HG03103 (cell line): Measurements from ENCODE around the gene QSER1.
"Not testable (repeated sequence)": the region's sequence is repeated elsewhere in the genome, so short reads cannot be mapped to it uniquely, and the experiment has no call there.

Experiments
- ATAC-seq: cut with Tn5 transposase; IDR thresholded peaks from one replicate; pipeline ENCODE4 v1.9.1; 2021; ENCODE audit warnings: low read depth; ENCODE audit not compliant: unreplicated experiment

Gene QSER1

DNA sequence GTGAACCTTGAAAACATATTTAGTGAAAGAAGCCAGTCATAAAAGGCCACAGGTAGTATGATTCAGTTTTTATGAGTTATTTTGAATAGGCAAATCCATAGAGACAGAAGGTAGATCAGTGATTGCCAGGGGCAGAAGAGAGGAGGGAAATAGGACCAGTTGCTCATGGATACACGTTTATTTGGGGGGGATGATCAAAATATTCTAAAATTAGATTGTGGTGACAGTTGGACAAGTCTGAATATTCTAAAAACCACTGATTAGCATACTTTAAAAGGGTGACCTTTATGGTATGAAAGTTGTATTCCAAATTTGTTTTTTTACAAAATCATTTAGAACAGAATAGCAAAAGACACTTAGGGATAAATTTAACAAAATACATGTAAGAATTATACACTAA, 28.6 kb downstream of the QSER1 start:
- ATAC-seq: no peak

DNA sequence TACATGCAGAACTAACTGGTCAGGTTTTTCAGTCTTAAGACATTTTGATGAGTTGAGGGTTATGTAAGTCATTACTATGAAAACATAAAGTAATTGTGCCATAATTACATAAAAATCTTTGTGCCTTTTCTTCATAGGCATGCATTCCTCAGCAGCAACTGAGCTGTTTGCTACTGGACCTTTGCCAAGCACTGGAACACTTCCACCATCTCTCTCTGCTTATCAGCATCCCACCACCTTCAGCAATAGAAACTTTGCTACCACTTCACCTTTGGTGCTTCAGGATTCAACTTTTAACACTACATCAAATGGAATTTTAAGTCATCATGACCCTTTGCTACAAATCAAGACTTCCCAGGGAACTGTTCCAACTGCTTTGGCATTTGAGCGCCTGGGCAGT, 39.0 kb downstream of the QSER1 start:
- no peak for ATAC-seq

DNA sequence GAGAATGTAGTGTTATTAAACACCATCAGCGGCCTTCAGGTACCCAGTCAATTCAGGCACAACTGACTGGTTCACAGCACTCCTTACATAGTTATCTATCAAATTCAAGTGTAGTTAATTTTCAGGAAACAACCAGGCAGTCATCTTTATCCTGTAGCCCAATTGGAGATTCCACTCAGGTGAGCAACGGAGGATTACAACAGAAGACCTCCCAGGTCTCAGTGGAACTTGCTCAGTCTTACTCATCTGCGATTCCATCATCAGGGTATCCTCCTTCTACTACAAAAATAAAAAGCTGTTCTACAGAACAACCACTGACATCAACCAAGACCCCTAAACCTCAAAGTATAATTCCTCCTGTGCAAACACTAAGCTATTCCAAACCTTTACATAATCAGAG, 39.6 kb downstream of the QSER1 start:
- no peak for ATAC-seq

DNA sequence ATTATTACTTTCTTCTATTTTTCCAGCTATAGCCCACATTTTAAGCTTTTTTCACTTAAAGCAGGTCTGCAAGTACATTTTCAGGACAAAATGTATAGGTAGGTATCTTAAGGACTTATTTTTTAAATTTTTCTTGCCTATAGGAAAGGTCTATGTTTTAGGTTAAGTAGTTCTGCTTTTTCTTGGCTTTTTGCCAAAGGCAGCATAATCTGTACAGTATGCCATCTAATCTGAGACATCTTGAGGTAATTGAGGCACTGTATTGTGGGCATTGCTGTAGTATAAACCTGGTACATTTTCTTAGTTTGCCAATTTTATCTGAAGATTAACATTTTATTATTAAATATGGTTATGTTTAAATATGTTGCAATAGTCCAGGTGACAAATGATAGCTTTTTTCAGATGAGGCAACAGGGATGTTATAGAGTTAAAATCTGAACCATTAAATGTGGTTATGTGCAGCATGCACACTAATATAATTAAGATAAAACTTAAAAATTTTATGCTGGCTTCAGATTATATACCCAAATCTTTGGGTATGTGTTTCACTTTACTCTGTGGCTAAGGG, 42.9 kb downstream of the QSER1 start:
- ATAC-seq: no peak

DNA sequence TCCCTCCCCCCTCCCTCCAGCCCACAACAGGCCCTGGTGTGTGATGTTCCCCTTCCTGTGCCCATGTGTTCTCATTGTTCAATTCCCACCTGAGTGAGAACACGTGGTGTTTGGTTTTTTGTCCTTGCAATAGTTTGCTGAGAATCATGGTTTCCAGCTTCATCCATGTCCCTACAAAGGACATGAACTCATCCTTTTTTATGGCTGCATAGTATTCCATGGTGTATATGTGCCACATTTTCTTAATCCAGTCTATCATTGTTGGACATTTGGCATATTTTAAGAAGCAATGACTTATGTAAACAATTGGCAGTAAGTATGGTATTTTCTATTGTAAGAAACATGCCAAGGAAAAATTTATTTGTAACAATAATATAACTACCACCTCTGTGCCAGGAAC, 43.6 kb downstream of the QSER1 start:
- ATAC-seq: not testable (repeated sequence)

DNA sequence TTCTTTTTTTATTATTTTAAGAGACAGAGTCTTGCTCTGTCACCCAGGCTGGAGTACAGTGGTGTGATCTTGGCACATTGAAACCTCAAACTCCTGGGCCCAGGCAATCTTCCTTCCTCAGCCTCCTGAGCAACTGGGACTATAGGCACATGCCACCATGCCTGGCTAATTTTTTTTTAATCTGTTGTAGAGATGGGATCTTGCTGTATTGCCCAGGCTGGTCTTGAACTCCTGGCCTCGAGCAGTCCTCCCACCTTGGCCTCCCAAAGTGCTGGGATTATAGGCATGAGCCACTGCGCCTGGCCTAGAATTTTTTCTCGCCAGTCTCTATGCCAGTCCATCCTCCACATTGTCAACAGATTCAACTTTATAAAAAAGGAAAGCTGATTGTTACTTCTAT, 44.7 kb downstream of the QSER1 start:
- ATAC-seq: not testable (repeated sequence)

DNA sequence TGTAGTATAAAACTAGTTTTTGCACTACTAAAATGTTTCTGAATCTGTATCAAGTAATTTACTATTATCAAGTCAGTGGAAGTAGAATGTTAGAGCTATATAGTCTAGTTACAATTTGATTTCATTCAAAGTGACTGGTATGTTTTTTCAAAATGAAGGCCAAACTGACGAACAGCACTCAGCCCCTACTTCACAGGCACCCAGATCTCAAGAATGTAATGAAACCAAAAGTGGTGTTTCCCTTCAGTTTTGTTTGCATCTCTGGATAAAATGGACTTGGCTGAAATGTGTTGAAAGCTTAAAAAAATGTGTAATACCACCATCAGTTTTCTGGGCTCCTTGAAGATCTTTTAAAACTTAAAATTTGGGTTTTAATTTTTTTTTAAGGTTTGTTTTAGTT, 46.4 kb downstream of the QSER1 start:
- ATAC-seq: no peak

DNA sequence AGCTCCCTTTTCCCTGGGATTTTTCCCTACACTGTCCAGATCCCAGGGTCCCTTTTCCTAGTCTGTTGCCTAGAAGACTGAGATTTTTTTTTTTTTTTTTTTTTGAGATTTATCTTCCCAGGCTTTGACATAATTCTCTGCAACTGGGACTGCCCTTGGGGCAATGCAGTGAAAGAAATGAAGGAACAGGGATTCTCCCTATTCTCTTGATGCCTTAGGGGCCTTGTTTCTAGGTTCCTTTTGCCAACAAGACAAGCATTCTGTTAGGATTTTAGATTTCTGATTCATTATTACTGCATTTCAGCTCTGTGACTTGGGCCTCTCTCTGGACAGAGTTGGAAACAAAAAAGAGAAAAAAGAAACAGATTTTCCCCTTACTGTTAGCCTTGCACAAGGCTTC, 47.3 kb downstream of the QSER1 start:
- ATAC-seq: no peak

DNA sequence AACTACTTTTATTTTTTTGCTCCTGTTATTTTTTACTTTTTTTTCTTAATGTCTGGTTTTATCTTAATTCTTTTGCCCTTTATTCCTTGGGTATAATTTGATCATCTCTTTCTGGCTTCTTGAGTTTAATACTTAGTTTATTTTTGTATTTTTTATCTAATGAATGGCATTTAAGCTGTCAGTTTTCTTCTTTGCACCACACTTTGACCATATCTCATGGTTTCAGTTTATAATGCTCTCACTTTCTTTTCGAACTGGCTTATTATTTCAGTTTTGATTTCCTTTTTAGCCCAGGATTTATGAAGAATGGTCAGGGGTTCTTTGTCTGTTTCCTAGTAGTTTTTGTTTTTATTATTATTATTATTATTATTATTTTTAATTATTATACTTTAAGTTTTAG, 48.3 kb downstream of the QSER1 start:
- ATAC-seq: no peak

DNA sequence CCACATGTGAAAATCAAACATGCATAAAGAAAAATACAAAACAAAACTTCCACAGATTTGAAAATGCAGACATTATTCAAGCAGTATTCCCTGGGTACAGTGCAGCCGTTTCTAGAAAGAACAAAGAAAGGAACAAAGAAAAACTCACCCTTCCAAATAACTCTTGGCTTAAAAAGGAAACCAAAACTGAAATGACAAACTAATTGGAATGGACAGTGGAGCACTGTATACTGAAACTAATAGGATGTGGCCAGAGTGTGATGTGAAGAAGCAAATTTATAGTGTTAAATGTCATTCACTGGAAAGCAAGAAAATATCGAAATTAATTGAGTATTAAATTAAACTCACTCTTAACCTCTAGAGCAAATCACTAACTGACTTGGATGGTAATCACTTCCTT, 55.4 kb downstream of the QSER1 start:
- ATAC-seq: no peak

DNA sequence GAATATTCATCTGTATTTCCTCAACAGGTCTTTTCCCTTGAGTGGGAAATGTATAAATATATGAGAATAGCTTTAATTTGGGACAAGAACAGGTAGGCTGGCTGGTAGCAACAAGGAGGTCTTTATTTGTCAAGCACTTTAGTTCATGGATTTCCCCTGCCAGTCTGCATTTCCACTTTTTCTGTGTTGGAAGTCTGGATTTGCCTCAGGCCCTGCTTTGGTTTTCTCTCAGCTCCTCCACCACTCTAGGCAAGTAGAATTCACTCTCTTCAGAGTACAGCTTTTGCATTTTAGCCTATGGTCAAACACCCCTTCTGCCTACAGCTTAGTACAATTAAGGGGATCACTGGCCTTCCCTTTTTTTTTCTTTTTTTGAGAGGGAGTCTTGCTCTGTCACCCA, 57.1 kb downstream of the QSER1 start:
- ATAC-seq: no peak

DNA sequence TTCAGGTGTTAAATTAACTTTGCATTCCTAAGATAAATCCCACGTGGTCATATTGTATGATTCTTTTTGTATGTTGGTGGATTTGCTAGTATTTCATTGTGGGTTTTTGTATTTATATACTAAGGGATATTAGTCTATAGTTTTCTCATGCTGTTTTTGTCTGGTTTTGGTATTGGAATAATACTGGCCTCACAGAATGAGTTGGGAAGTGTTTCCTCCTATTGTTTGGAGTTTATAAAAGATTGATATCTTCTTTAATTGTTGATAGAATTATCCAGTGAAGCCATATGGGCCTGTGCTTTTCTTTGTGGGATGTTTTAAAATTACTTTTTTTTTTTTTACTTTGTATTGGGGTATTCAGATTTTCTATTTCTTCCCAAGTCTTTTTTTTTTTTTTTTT, 59.8 kb downstream of the QSER1 start:
- no peak for ATAC-seq

DNA sequence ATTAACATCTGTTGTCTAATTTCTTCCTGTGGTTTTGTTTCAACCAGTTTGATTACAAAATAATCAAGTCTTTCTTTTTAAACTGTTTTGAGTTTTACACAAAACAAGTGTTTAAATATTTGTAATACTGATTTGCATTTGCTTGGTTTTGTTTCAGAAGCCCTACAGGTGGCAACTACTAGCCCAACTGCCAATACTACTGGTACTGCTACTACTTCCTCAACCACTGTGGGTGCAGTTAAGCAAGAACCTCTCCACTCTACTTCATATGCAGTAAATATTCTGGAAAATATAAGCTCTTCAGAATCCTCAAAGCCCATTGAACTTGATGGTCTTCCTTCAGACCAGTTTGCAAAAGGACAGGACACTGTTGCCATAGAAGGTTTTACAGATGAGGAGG, 61.1 kb downstream of the QSER1 start:
- ATAC-seq: no peak

DNA sequence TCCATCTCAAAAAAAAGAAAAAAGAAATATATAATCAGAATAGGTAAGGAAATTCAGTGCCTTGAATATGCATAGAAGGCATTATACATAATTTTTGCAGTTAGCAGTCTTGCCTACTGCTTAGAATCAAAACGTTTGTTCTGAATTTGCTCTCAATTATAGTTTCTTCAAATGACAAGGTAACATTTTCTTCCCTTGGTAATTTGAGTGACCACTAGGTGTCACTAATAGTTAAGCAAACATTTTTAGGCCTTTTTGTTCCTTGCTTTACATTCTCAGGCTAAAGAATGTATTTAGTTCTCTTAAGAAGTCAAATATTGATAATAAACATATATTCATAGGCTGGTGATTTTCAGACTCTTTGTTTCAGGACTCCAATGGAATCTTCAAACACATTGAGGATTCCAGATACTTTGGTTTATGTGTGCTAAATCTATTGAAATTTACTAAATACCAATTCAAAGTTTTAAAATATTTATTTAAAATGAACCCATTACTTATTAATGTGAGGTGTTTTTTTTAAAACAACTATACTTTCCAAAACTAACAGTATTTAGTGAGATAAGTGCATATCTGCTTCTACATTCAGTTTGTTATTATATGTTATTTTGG, 68.0 kb downstream of the QSER1 start:
- ATAC-seq: no peak

DNA sequence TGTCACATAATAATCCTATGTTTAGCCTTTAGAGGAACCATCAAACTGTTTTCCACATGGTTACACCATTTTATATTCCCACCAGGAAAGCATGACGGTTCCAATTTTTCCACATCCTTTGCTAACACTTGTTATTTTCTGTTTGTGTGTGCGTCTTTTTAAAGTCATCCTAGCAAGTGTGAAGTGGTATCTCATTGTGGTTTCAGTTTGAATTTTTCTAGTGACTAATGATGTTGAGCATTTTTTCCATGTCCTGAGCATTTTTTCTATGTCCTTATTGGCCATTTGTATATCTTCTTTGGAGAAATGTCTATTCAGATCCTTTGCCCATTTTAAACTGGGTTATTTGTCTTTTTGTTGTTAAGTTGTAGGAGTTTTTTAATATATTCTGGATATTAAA, 69.4 kb downstream of the QSER1 start:
- no peak for ATAC-seq

DNA sequence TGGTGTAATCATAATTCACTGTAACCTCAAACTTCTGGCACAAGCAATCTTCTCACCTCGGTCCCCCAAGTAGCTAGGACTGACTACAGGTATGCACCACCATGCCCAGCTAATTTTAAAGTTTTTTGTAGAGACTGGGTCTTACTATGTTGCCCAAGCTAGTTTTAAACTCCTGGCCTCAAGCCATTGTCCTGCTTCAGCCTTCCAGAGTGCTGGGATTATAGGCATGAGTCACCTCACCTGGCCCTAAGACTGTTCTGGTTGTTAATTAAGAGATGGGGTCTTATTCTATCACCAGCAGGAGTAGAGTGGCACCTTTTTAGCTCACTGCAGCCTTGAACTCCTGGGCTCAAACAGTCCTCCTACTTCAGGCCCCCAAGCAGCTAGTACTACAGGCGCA, 71.1 kb downstream of the QSER1 start:
- ATAC-seq: no peak

DNA sequence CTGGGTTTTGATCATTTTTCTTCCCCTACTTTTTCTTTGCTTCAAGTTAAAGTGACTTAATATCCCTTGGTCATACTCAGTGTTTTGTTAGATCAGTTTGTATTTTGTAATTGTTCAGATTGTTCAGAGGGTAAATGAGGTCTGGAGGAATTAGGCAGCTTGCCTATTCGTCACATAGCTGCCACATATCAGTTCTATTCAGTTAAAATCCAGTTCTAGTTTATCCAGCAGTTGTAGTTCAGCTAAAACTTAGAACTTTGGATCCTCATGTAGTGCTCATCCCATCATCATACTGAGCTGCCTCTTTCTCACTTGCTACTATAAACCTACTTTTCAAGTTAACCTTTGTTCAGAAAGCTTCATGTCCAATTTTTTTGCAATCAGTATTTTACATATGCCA, 75.9 kb downstream of the QSER1 start:
- no peak for ATAC-seq

DNA sequence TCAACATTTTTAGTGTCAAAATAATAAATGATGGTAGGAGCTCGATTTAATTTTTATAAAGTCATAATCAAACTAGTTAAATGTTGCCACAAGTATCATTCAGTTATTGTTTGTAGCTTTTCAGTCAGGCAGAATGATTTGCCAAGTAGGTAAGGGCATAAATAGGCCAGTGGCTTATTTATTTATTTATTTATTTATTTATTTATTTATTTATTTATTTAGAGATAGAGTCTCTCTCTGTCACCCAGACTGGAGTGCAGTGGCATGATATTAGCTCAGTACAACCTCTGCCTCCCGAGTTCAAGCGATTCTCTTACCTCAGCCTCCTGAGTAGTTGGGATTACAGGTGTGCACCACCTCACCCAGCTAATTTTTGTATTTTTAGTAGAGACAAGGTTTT, 79.6 kb downstream of the QSER1 start:
- ATAC-seq: not testable (repeated sequence)

DNA sequence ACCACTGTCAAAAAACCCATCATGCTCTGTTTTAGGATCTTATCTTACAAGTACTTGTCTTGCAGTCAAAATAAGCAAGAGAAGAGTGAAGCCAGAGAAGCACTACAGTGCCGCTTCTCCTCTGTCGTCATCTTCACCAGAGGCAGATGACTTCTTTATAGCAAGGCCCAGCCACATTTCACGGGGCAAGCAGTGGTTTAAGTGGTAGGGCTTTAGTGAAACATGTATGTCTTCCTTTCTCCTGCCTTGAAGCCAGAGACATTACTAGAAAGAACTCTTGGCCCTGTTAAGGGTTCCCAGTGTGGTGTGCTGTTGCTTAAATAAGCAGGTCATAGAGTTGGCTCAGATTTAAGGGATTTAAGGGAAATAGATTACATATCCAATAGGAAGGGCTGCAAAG, 80.2 kb downstream of the QSER1 start:
- ATAC-seq: no peak

DNA sequence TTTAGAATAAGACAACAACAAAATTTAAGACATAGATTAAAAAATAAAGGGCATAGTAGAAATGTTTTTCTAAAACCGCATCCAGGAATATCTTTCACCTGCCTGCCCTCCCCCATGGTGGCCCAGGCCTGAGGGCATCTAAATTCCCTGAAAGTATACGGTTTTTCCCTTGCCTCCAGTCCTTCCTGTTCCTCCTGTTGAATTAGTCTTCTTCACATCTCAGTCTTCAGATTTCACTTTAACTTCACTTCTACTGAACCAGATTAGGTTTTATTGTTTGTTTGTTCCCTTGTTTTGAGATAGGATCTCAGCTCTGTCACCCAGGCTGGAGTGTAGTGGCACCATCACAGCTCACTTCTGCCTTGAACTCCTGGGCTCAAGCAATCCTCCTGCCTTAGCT, 90.0 kb downstream of the QSER1 start:
- ATAC-seq: no peak

DNA sequence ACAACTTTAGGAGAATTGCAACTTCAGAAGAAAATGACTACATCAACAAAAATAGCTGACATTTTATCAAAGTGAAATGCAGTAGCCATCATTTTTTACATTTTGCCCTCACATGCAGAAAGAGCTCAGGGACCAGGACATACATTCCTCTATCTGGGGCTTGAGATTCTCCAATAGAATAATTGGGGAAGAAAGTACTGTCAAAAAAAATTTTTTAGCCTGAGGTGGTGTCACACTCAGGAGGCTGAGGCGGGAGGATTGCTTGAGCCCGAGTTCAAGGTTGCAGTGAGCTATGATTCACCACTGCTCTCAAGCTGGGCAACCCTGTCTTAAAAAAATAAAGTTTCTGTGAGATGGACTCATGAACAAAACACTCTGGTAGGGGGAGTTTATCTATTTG, 90.9 kb downstream of the QSER1 start:
- no peak for ATAC-seq

DNA sequence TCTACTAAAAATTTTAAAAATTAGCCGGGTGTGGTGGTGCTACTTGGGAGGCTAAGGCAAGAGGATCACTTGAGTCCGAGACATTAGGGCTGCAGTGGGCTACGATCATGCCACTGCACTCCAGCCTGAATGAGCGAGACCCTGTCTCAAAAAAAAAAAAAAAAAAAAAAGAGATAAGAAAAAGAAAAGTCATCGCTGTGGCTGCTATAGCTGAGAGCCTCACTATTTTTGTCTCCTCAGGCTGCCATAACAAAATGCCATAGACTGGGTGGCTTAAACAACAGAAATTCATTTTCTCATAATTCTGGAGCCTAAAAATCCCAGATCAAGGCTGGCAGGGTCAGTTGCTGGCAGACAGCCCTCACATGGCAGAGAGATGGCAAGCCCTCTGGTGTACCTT, 93.0 kb downstream of the QSER1 start:
- ATAC-seq: no peak

DNA sequence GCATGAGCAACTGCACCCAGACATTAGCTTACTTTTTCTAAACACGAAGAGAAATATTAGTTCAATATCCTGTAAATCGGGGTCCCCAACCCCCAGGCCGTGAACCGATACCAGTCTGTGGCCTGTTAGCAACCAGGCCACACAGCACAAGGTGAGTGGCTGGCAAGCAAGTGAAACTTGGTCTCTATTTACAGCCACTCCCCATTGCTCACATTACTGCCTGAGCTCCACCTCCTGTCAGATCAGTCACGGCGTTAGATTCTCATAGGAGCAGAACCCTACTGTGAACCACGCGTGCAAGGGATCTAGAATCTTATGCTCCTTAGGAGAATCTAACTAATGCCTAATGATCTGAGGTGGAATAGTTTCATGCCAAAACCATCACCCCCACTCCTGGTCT, 95.2 kb downstream of the QSER1 start:
- no peak for ATAC-seq
